ENCODE measurements around the gene LYPD6B.

DNA sequence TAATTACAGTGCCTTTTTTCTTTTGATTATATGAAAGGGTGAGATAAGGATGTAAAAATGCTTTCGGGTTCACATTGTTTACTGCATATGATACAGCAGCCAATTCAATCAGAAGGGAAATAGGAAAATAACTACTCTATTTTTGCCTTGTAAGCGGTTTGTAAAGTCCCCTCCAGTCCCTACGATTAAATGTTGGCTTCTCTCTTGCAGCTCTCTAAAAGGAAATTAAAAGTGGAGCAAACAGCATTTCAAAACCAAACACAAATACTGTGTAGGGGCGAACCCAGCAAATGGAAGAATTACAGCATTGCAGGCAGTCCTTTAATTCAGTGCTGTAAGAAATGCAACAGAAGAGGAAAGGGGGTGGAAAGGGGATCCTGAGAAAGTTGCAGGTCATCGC, 18.9 kb downstream of the LYPD6B start:
- no peak for TF ChIP-seq CTCF (IDR thresholded peaks at IDR 0.05; ENCODE audit: low read length)
- no peak for TF ChIP-seq EZH2 (optimal IDR thresholded peaks at IDR 0.05; ENCODE audit: low read depth, low read length)
